K562 (cell line): ENCODE data around the gene PCDHGB1. TPM values are rescaled to one million over a fixed set of nuclear protein-coding genes. Genes with fewer than 3 reads are reported as not detected.
A peak's percentile ranks its signal among the peaks of the same experiment; 100 is the strongest.

Experiments used
- CREM ChIP-seq: IDR thresholded peaks from 2 replicates; pipeline ENCODE4 v1.6.1; 2014; ENCODE audit warnings: antibody characterized with exemption, low read depth
- CXXC5 ChIP-seq: fragments of 250-450 bp; sonication (Bioruptor Pico); IDR thresholded peaks from 2 replicates; pipeline ENCODE4 v1.8.0; 2022; ENCODE audit warnings: inconsistent platforms, mild to moderate bottlenecking, moderate library complexity
- FOXK2 ChIP-seq, 2 experiments: fragments of 450-650 bp; IDR thresholded peaks in 1 of 2; conservative IDR thresholded peaks in 1 of 2; 2 replicates each; pipeline ENCODE4 v1.6.1; 2016; ENCODE audit warnings: low read depth in 2 of 2, mild to moderate bottlenecking in 1 of 2
- GTF2B ChIP-seq: IDR thresholded peaks from 2 replicates; pipeline ENCODE4 v1.6.1; 2011; ENCODE audit not compliant: insufficient read length; ENCODE audit errors: extremely low read depth
- MAFF ChIP-seq: IDR thresholded peaks from 2 replicates; pipeline ENCODE4 v1.6.1; 2012; ENCODE audit warnings: low read length, improper control_type of control experiment
- MTA1 ChIP-seq: fragments of 450-650 bp; IDR thresholded peaks from 2 replicates; pipeline ENCODE4 v1.6.1; 2017; ENCODE audit warnings: borderline replicate concordance
- MYC ChIP-seq, 2 experiments: fragments of 250-450 bp in 1 of 2; sonication (Bioruptor Pico) in 1 of 2; IDR thresholded peaks; 2 replicates each; pipeline versions ENCODE4 v1.5.1 to v1.6.1; 2012 to 2021; ENCODE audit warnings: low read depth in 2 of 2, borderline replicate concordance in 1 of 2, improper control_type of control experiment in 1 of 2, low read length in 1 of 2, mild to moderate bottlenecking in 1 of 2, moderate library complexity in 1 of 2
- SAP30 ChIP-seq: fragments of 200-600 bp; sonication (generic); IDR thresholded peaks from 2 replicates; pipeline ENCODE4 v1.6.1; 2012; ENCODE audit warnings: borderline replicate concordance, low read depth, mild to moderate bottlenecking, moderate library complexity, low read length, control low read depth, inconsistent platforms; ENCODE audit not compliant: insufficient read depth, poor library complexity, severe bottlenecking
- SP2 ChIP-seq: IDR thresholded peaks from 2 replicates; pipeline ENCODE4 v1.6.1; 2011; ENCODE audit warnings: mild to moderate bottlenecking, low read depth, low read length, moderate library complexity; ENCODE audit not compliant: poor library complexity, severe bottlenecking; ENCODE audit errors: extremely low read depth
- ZBTB5 ChIP-seq: fragments of 450-650 bp; IDR thresholded peaks from 2 replicates; pipeline ENCODE4 v1.6.1; 2017; ENCODE audit warnings: antibody characterized with exemption
- ZNF407 ChIP-seq: fragments of 450-650 bp; IDR thresholded peaks from 2 replicates; pipeline ENCODE4 v1.6.1; 2016; ENCODE audit warnings: low read depth
- polyA plus RNA-seq, 8 experiments: library from polyadenylated mRNA; depleted of rRNA in 4 of 8; stranded (reverse) in 5 of 8; unstranded in 3 of 8; fragments of >200 nt; fragmentation: Nextera tagmentation in 2 of 8; fragmentation: Illumina TruSeq in 1 of 8; extraction: Ambion mirVana in 2 of 8; extraction: Trizol in 1 of 8; gene quantifications; 2 replicates each; pipeline versions ENCODE4 v1.2.1 to v1.2.3, GENCODE V29; 2011 to 2014; ENCODE audit warnings: inconsistent platforms in 1 of 8, missing spikeins in 1 of 8
- total RNA-seq, 7 experiments: library from RNA; depleted of rRNA in 6 of 7; stranded (reverse); fragments of >200 nt in 6 of 7; fragmentation: Illumina TruSeq in 2 of 7; extraction: Trizol in 2 of 7; gene quantifications; 2 replicates each; pipeline versions ENCODE4 v1.2.1 to v1.2.3, GENCODE V29; 2011 to 2021; ENCODE audit warnings: low replicate concordance in 1 of 7

PCDHGB1 gene
- total and polyA plus RNA-seq, 9 of the 15 experiments (the other 6 are each of a cell fraction or from before 2014, with no cell fraction given): 0.06 to 0.20 (median 0.07) TPM; not detected in 2

- TF ChIP-seq ZBTB5: no peak
- no peak for TF ChIP-seq SAP30
- 0 out of 2 replicates have a peak, but pooled peaks have one; percentile 70 for TF ChIP-seq CREM
- no peak for TF ChIP-seq ZNF407
- TF ChIP-seq MAFF: peak; percentile 37; the same call in 1 of the 2 replicates
- no peak for TF ChIP-seq SP2
- no peak for TF ChIP-seq GTF2B
- 0 out of 2 replicates have a peak, but pooled peaks have one; percentile 24 for TF ChIP-seq MYC (IDR thresholded peaks at IDR 0.05; ENCODE audit: low read depth, low read length)
- no peak for TF ChIP-seq MYC (CRISPR knock-in tag; IDR thresholded peaks at IDR 0.05; ENCODE audit: borderline replicate concordance, low read depth)
- peak; percentile 21; the same call in 1 of the 2 replicates for TF ChIP-seq MTA1
- TF ChIP-seq CXXC5 (CRISPR knock-in tag): peak; percentile 48; the same call in 1 of the 2 replicates
- TF ChIP-seq FOXK2 (conservative IDR thresholded peaks at IDR 0.05 in 1 of 2, IDR thresholded peaks at IDR 0.05 in 1 of 2; ENCODE audit: low read depth in 2 of 2): 0 out of 4 replicates have a peak, but pooled peaks have one; percentile 38 to 53
Measured at GRCh38 chr5:141326088-141326854, 23.6 kb upstream of the PCDHGB1 start (continued).
